ENCODE results near the gene TTLL7. TPM values are rescaled to one million over a fixed set of nuclear protein-coding genes. Genes with fewer than 3 reads are reported as not detected.
A peak's percentile ranks its signal among the peaks of the same experiment; 100 is the strongest.

Gene TTLL7
- total RNA-seq, 2 donors from 2014 or later, result 10.8 to 17.4 TPM

DNA sequence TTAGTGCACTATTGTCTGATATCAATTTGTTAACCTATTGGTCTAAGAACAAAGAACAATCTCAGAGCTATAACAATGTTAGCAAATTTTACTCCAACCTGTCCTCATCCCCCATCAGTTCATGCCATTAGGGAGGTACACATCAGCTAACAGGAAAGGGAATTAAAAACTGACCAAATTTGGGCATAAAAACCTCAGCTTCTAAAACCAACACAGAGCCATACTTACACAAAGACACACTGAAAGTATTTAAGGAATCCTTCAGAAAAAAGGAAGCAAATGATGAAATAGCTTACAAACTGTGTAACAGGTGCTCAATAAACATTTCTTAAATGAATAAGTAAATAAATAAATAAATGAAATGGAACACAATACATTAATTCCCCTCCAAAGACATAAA is 89.2 kb downstream of the TTLL7 start:
- no peak for DNase-seq (ENCODE audit: low spot score)
- no peaks in the 10 kb centered on the region for H3K36me3 ChIP-seq
- H3K27ac ChIP-seq, result no peak overlapping the region
- H3K27me3 ChIP-seq, result no peaks in the 10 kb centered on the region
- no peaks in the 10 kb centered on the region for H3K9me3 ChIP-seq
- H3K4me3 ChIP-seq, result no peak overlapping the region
- TF ChIP-seq, protein P1, sequence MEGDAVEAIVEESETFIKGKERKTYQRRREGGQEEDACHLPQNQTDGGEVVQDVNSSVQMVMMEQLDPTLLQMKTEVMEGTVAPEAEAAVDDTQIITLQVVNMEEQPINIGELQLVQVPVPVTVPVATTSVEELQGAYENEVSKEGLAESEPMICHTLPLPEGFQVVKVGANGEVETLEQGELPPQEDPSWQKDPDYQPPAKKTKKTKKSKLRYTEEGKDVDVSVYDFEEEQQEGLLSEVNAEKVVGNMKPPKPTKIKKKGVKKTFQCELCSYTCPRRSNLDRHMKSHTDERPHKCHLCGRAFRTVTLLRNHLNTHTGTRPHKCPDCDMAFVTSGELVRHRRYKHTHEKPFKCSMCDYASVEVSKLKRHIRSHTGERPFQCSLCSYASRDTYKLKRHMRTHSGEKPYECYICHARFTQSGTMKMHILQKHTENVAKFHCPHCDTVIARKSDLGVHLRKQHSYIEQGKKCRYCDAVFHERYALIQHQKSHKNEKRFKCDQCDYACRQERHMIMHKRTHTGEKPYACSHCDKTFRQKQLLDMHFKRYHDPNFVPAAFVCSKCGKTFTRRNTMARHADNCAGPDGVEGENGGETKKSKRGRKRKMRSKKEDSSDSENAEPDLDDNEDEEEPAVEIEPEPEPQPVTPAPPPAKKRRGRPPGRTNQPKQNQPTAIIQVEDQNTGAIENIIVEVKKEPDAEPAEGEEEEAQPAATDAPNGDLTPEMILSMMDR (IDR thresholded peaks at IDR 0.05), result no peak
- no peaks in the 10 kb centered on the region for H3K4me1 ChIP-seq

DNA sequence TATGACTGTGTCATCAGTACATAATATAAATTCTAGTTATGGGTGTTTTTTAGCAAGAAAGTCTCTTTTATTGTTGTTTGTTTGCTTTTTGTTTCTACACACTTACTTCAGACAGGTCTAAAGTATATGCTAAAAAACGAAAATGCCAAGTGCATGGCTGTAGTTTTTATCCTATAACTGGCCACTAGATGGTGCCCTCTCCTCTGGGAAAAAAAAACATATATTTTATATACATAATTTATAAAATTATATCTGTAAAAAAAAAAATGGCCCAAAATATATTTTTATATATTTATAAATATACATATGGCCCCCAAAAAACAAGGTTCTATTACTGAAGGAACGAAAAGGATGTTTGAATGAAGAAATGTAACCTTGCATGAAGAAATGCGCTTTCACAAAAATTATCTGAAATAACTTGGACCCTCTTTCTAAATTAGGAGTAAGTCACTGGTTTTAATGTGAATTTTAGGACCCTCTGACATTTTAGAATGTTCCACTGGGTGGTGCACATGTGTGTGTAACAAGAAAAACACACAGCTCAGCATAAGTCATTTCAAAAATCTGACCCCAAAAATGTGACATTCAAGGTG is 93.5 kb downstream of the TTLL7 start:
- H3K36me3 ChIP-seq, result peaks cover 8% of the 10 kb centered on the region
- H3K4me1 ChIP-seq, result no peaks in the 10 kb centered on the region
- no peaks in the 10 kb centered on the region for H3K9me3 ChIP-seq
- H3K4me3 ChIP-seq, result no peak overlapping the region
- H3K27ac ChIP-seq, result no peak overlapping the region
- H3K27me3 ChIP-seq, result no peaks in the 10 kb centered on the region
- no peak for DNase-seq (ENCODE audit: low spot score)
- TF ChIP-seq, protein P1 (IDR thresholded peaks at IDR 0.05), result peak; percentile 56 to 75

DNA sequence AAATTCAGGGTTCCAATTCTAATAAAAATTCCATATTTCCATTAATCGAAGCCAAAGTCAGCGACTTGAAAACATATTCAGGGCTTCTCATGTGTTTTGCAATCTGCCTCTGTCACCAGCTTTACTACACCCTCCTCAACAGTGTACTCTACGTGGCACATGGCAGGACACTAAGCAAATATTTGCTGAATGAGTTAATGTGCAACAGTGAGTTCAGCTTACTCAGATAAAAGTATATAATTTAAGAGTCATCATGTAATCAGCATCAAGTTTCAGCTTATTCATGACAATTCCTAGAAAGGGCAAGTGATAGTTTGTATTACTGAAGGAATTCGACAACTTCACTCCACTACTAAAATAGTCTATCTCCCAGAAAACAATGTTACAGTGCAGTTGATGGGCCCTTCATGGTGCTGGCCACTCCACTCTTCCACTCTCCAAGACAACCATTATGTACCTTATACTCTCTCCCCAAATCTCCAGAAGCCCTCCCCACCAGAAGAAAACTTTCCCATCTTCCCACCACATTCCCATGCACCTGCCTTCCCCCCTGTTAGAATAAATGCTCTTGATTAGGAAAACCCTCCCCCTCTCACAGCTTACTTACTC is 97.3 kb downstream of the TTLL7 start:
- H3K9me3 ChIP-seq, result no peaks in the 10 kb centered on the region
- H3K36me3 ChIP-seq, result peaks cover 8% of the 10 kb centered on the region

DNA sequence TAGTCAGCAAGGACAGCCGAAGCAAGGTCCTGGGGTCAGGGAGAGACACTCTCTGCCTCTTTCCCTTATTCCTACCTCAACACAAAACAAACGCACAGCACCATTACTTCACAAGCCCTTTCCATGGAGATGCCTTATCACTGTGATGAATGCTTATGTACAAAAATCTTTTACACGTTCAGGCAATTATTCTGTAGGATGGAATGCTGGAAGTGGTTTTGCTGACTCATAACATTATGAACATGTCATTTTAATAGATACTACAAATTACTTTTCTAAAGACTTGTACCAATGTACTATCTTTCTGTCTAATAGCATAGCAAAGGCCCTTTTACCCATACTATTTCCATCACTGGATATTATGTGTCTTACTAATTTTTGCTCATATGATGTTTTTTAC is 98.4 kb downstream of the TTLL7 start:
- Histone ChIP-seq H3K36me3 (peaks cover 8% of the 10 kb centered on the region), H3K4me3 (no peak overlapping the region), H3K4me1 (peaks cover 0 to 4% of the 10 kb centered on the region in 2 donors), H3K27ac (no peak overlapping the region), H3K27me3 (no peaks in the 10 kb centered on the region), H3K9me3 (no peaks in the 10 kb centered on the region)
- TF ChIP-seq, protein P1 (IDR thresholded peaks at IDR 0.05), result no peak
- no peak for DNase-seq (ENCODE audit: low spot score)

More for the DNA sequence above, 97.3 kb downstream of the TTLL7 start:
- TF ChIP-seq, protein P1 (IDR thresholded peaks at IDR 0.05), result no peak
- Histone ChIP-seq H3K27me3 (no peaks in the 10 kb centered on the region), H3K27ac (no peak overlapping the region), H3K4me3 (no peak overlapping the region), H3K4me1 (peaks cover 0 to 2% of the 10 kb centered on the region in 2 donors)
- no peak for DNase-seq (ENCODE audit: low spot score)

DNA sequence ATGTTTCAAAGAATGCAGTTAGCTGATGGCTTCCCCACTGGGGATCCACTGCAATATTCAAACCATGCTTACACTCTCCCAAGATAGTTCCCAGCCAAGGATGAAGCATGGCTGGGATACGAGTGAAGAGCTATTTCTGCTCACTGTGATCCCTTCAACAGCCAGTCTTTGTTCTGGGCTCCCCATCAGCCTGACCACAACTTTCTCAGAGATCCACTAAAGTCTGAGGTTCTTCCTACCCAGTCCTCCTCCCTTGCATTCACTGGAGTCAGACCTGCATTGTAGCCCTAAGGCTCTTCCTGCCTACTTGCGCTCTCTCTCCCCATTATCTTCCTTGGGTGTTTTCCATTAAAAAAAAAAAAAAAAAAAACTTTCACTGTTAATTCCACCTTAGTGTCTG is 101.4 kb downstream of the TTLL7 start:
- H3K4me1 ChIP-seq, result peaks cover 0 to 4% of the 10 kb centered on the region in 2 donors
- H3K27me3 ChIP-seq, result no peaks in the 10 kb centered on the region
- TF ChIP-seq, protein P1 (IDR thresholded peaks at IDR 0.05), result no peak
- H3K27ac ChIP-seq, result no peak overlapping the region
- H3K36me3 ChIP-seq, result no peaks in the 10 kb centered on the region
- H3K4me3 ChIP-seq, result no peak overlapping the region
- no peaks in the 10 kb centered on the region for H3K9me3 ChIP-seq
- no peak for DNase-seq (ENCODE audit: low spot score)
